Dendritic cell treated with granulocyte-macrophage colony-stimulating factor and Interleukin-4, amounts not matched to agents 40 ng/mL and 50 ng/mL, for 4 days (primary cell): ENCODE measurements around the gene PIGX.

ENCODE experiments used
- H3K27ac Mint-ChIP-seq: one replicate; pipeline ENCODE4 v1.8.0; 2022; ENCODE audit warnings: mild to moderate bottlenecking, mixed read lengths
- H3K27me3 Mint-ChIP-seq: one replicate; pipeline ENCODE4 v1.8.0; 2022; ENCODE audit warnings: mild to moderate bottlenecking, mixed read lengths
- H3K36me3 Mint-ChIP-seq: one replicate; pipeline ENCODE4 v1.8.0; 2022; ENCODE audit warnings: low read depth, mixed read lengths
- H3K4me1 Mint-ChIP-seq: one replicate; pipeline ENCODE4 v1.8.0; 2022; ENCODE audit warnings: low read depth, mixed read lengths
- H3K4me3 Mint-ChIP-seq: one replicate; pipeline ENCODE4 v1.8.0; 2022; ENCODE audit warnings: mild to moderate bottlenecking, moderate library complexity, mixed read lengths
- H3K9me3 Mint-ChIP-seq: one replicate; pipeline ENCODE4 v1.8.0; 2022; ENCODE audit warnings: mixed read lengths
- intact Hi-C: fragments of 100-400 bp; cut with micrococcal nuclease; formaldehyde crosslinking; loops from one replicate; pipeline ENCODE4 v1.15.0; 2022

Gene PIGX

GRCh38 chr3:196757876-196758739, 45.9 kb downstream of the PIGX start:
- Mint-ChIP-seq H3K27me3 (no peaks in the 10 kb centered on the region), H3K27ac (no peak overlapping the region), H3K4me1 (peaks cover 46% of the 10 kb centered on the region), H3K9me3 (peaks cover 23% of the 10 kb centered on the region), H3K36me3 (peaks cover 78% of the 10 kb centered on the region), H3K4me3 (no peak overlapping the region)
- intact Hi-C loops = no loop called here

GRCh38 chr3:196763179-196763578, 51.0 kb downstream of the PIGX start:
- H3K27ac Mint-ChIP-seq = no peak overlapping the region
- H3K4me1 Mint-ChIP-seq = peaks cover 20% of the 10 kb centered on the region
- H3K4me3 Mint-ChIP-seq = no peak overlapping the region
- intact Hi-C loops = no loop called here
- H3K36me3 Mint-ChIP-seq = peaks cover 70% of the 10 kb centered on the region
- H3K9me3 Mint-ChIP-seq = no peaks in the 10 kb centered on the region
- no peaks in the 10 kb centered on the region for H3K27me3 Mint-ChIP-seq

- H3K9me3 Mint-ChIP-seq = no peaks in the 10 kb centered on the region
- intact Hi-C loops = no loop called here
- no peak overlapping the region for H3K4me3 Mint-ChIP-seq
- peaks cover 72% of the 10 kb centered on the region for H3K36me3 Mint-ChIP-seq
- H3K4me1 Mint-ChIP-seq = peaks cover 16% of the 10 kb centered on the region
- H3K27me3 Mint-ChIP-seq = no peaks in the 10 kb centered on the region
- no peak overlapping the region for H3K27ac Mint-ChIP-seq
Observed at GRCh38 chr3:196765454-196765853, 53.3 kb downstream of the PIGX start.

GRCh38 chr3:196771067-196771466, 58.9 kb downstream of the PIGX start:
- intact Hi-C loops = no loop called here
- Mint-ChIP-seq H3K27me3 (no peaks in the 10 kb centered on the region), H3K27ac (no peak overlapping the region), H3K9me3 (no peaks in the 10 kb centered on the region), H3K4me3 (no peak overlapping the region), H3K4me1 (peaks cover 48% of the 10 kb centered on the region), H3K36me3 (peaks cover 54% of the 10 kb centered on the region)

- Mint-ChIP-seq H3K36me3 (peaks cover 55% of the 10 kb centered on the region), H3K27me3 (no peaks in the 10 kb centered on the region), H3K4me3 (no peak overlapping the region), H3K27ac (peak overlapping the region; percentile 39), H3K9me3 (no peaks in the 10 kb centered on the region), H3K4me1 (peaks cover 49% of the 10 kb centered on the region)
- intact Hi-C loops = no loop called here
Observed at GRCh38 chr3:196772102-196772501, 59.9 kb downstream of the PIGX start.

- peaks cover 55% of the 10 kb centered on the region for H3K36me3 Mint-ChIP-seq
- no peak overlapping the region for H3K27ac Mint-ChIP-seq
- no peaks in the 10 kb centered on the region for H3K9me3 Mint-ChIP-seq
- H3K4me3 Mint-ChIP-seq = no peak overlapping the region
- peaks cover 53% of the 10 kb centered on the region for H3K4me1 Mint-ChIP-seq
- intact Hi-C loops = no loop called here
- H3K27me3 Mint-ChIP-seq = no peaks in the 10 kb centered on the region
Observed at GRCh38 chr3:196772897-196773296, 60.7 kb downstream of the PIGX start.

GRCh38 chr3:196774191-196774820, 62.1 kb downstream of the PIGX start:
- no peak overlapping the region for H3K4me3 Mint-ChIP-seq
- H3K9me3 Mint-ChIP-seq = no peaks in the 10 kb centered on the region
- H3K36me3 Mint-ChIP-seq = peaks cover 54% of the 10 kb centered on the region
- intact Hi-C loops = no loop called here
- peaks cover 65% of the 10 kb centered on the region for H3K4me1 Mint-ChIP-seq
- no peaks in the 10 kb centered on the region for H3K27me3 Mint-ChIP-seq
- H3K27ac Mint-ChIP-seq = peak overlapping the region; percentile 75

- Mint-ChIP-seq H3K36me3 (peaks cover 55% of the 10 kb centered on the region), H3K27me3 (no peaks in the 10 kb centered on the region), H3K4me3 (no peak overlapping the region), H3K27ac (peak overlapping the region; percentile 75), H3K4me1 (peaks cover 71% of the 10 kb centered on the region), H3K9me3 (peaks cover 2% of the 10 kb centered on the region)
- intact Hi-C loops = no loop called here
Observed at GRCh38 chr3:196774848-196775422, 62.8 kb downstream of the PIGX start.

- H3K36me3 Mint-ChIP-seq = peaks cover 62% of the 10 kb centered on the region
- H3K9me3 Mint-ChIP-seq = peaks cover 8% of the 10 kb centered on the region
- intact Hi-C loops = no loop called here
- peaks cover 74% of the 10 kb centered on the region for H3K4me1 Mint-ChIP-seq
- H3K4me3 Mint-ChIP-seq = no peak overlapping the region
- H3K27me3 Mint-ChIP-seq = no peaks in the 10 kb centered on the region
- H3K27ac Mint-ChIP-seq = peak overlapping the region; percentile 75
Observed at GRCh38 chr3:196775938-196776337, 63.8 kb downstream of the PIGX start.

GRCh38 chr3:196777836-196778235, 65.7 kb downstream of the PIGX start:
- Mint-ChIP-seq H3K36me3 (peaks cover 54% of the 10 kb centered on the region), H3K27ac (no peak overlapping the region), H3K4me1 (peaks cover 55% of the 10 kb centered on the region), H3K9me3 (peaks cover 8% of the 10 kb centered on the region), H3K27me3 (no peaks in the 10 kb centered on the region), H3K4me3 (no peak overlapping the region)
- intact Hi-C loops = no loop called here

GRCh38 chr3:196778755-196779154, 66.6 kb downstream of the PIGX start:
- peaks cover 8% of the 10 kb centered on the region for H3K9me3 Mint-ChIP-seq
- no peaks in the 10 kb centered on the region for H3K27me3 Mint-ChIP-seq
- H3K27ac Mint-ChIP-seq = no peak overlapping the region
- peaks cover 63% of the 10 kb centered on the region for H3K36me3 Mint-ChIP-seq
- H3K4me3 Mint-ChIP-seq = no peak overlapping the region
- intact Hi-C loops = no loop called here
- H3K4me1 Mint-ChIP-seq = peaks cover 48% of the 10 kb centered on the region

- Mint-ChIP-seq H3K9me3 (peaks cover 8% of the 10 kb centered on the region), H3K27me3 (no peaks in the 10 kb centered on the region), H3K4me1 (peaks cover 27% of the 10 kb centered on the region), H3K27ac (no peak overlapping the region), H3K4me3 (no peak overlapping the region), H3K36me3 (peaks cover 82% of the 10 kb centered on the region)
- intact Hi-C loops = no loop called here
Observed at GRCh38 chr3:196782511-196782910, 70.3 kb downstream of the PIGX start.
